Pulmonary artery endothelial cell (primary cell): ENCODE data around the gene LSM11. TPM values are rescaled to one million over a fixed set of nuclear protein-coding genes. Genes with fewer than 3 reads are reported as not detected.

Source experiments
- DNase-seq: peaks from one replicate; pipeline ENCODE4 v3.0.0-alpha.2; 2011; ENCODE audit warnings: low read depth, low spot score
- total RNA-seq: library from RNA; depleted of rRNA; stranded (reverse); fragments of >200 nt; gene quantifications from 2 replicates; pipeline ENCODE4 v1.2.3, GENCODE V29; 2014

LSM11 gene
- total RNA-seq, 1 donor from 2014 or later: 12.1 TPM

- no peak for DNase-seq
These were observed 24.2 kb downstream of the LSM11 start for GRCh38 chr5:157767689-157768088.

GRCh38 chr5:157770665-157771064 is 27.2 kb downstream of the LSM11 start:
- no peak for DNase-seq

- no peak for DNase-seq
These were observed 28.6 kb downstream of the LSM11 start for GRCh38 chr5:157772127-157772526.

- no peak for DNase-seq
These were observed 34.8 kb downstream of the LSM11 start for GRCh38 chr5:157778121-157778805.

- DNase-seq: no peak
These were observed 35.7 kb downstream of the LSM11 start for GRCh38 chr5:157779221-157779620.

- no peak for DNase-seq
These were observed 42.3 kb downstream of the LSM11 start for GRCh38 chr5:157785801-157786200.

- no peak for DNase-seq
These were observed 49.8 kb downstream of the LSM11 start for GRCh38 chr5:157793301-157793700.

- no peak for DNase-seq
These were observed 56.1 kb downstream of the LSM11 start for GRCh38 chr5:157799578-157799977.

GRCh38 chr5:157800137-157800536 is 56.6 kb downstream of the LSM11 start:
- DNase-seq: no peak

- DNase-seq: no peak
These were observed 59.2 kb downstream of the LSM11 start for GRCh38 chr5:157802736-157803135.

GRCh38 chr5:157808043-157808442 is 64.5 kb downstream of the LSM11 start:
- DNase-seq: no peak

Other genes starting within 250 kb of the LSM11 start
- gene ADAM19, start 167.9 kb upstream of the LSM11 start, total RNA-seq: 8.9 and 33.2 TPM in 2 replicates
- gene SOX30, start 91.3 kb upstream of the LSM11 start, total RNA-seq: not detected in 2 replicates
- gene C5orf52, start 72.2 kb upstream of the LSM11 start, total RNA-seq: not detected in 2 replicates
- 11.1 and 15.4 TPM in 2 replicates for gene THG1L, start 12.3 kb upstream of the LSM11 start, total RNA-seq
- 134 and 138 TPM in 2 replicates for gene CLINT1, start 115.4 kb downstream of the LSM11 start, total RNA-seq